ENCODE data around the gene MEPCE.

The MEPCE gene

DNA sequence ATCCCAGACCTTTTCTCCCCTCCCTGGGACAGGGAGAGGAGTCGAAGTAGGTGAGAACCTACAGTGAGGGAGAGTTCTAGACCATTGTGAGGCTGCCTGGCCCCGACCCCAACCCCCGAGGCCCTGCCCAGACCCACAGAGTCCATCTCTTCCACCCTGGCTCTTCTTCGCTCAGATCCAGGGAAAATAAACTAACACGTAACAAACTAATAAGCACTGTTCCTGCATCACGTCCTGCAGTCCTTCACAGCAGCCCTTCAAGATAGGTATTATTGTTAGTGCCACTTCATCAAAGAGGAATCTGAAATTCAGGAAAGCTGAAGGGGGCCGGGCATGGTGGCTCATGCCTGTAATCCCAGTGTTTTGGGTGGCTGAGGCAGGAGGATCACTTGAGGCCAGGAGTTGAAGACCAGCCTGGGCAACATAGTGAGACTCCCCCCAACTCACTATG lies 34.6 kb downstream of the MEPCE start, which contains the start of gene SPACDR:
Gene SPACDR, minus strand, starts transcription at position 51 of the 451 bp plus-strand sequence. CDS start 235 bp downstream, outside the sequence.
- no peak for DNase-seq (ENCODE audit: low read depth)

DNA sequence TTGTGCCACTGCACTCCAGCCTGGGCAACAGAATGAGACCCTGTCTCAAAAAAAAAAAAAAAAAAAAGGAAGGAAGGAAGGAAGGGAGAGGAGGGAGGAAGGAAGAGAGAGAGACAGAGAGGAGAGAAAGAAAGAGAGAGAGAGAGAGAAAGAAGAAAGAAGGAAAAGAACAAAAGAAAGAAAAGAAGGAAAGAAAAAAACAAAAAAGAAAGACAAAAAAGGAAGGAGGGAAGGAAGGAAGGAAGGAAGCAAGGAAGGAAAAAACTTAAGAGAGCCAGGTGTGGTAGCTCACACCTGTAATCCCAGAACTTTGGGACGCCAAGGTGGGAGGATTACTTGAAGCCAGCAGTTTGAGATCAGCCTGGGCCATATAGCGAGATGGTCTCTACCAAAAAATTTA lies 35.2 kb downstream of the MEPCE start:
- DNase-seq (ENCODE audit: low read depth) = no peak

- no peak for DNase-seq (ENCODE audit: low read depth)
Measured at GRCh38 chr7:100465299-100465698, 35.7 kb downstream of the MEPCE start.

GRCh38 chr7:100465702-100466311 lies 36.2 kb downstream of the MEPCE start:
- no peak for DNase-seq (ENCODE audit: low read depth)

GRCh38 chr7:100466653-100467605 lies 37.3 kb downstream of the MEPCE start:
- DNase-seq (ENCODE audit: low read depth) = no peak

DNA sequence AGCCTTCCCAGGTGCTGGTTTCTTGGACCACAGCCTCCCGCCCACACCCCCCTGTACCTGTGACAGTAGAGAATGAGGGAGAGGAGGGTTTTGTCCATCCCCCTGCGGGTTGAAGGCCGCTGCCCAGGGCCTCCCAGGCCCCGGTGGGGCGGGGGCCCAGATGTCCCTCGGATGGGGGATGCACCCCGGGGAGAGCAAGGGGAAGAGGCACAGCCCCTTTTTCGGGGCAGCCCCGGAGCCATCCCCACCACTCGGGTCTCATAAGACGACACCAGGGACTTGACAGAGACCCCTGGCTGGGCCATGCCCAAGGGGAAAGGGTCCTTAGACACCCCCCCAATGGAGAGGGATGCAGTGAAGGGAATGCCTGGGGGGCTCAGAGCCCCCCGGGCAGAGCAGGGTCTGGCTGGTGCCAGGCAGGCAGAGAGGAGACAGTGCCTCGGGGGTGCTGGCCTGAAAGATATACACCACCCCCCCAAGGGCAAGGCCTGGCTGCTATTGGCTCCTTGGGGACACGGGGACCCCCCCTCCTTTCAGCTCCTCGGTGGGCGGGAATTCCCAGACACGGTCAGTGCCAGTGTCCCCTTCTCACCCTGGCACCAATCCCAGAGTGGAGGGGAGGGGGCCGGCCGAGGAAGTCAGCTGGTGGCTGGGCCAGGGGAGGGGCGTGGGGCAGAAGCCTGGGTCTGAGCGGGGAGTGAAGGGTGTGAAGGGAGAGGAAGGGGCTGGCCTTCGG lies 38.2 kb downstream of the MEPCE start:
- no peak for DNase-seq (ENCODE audit: low read depth)

DNA sequence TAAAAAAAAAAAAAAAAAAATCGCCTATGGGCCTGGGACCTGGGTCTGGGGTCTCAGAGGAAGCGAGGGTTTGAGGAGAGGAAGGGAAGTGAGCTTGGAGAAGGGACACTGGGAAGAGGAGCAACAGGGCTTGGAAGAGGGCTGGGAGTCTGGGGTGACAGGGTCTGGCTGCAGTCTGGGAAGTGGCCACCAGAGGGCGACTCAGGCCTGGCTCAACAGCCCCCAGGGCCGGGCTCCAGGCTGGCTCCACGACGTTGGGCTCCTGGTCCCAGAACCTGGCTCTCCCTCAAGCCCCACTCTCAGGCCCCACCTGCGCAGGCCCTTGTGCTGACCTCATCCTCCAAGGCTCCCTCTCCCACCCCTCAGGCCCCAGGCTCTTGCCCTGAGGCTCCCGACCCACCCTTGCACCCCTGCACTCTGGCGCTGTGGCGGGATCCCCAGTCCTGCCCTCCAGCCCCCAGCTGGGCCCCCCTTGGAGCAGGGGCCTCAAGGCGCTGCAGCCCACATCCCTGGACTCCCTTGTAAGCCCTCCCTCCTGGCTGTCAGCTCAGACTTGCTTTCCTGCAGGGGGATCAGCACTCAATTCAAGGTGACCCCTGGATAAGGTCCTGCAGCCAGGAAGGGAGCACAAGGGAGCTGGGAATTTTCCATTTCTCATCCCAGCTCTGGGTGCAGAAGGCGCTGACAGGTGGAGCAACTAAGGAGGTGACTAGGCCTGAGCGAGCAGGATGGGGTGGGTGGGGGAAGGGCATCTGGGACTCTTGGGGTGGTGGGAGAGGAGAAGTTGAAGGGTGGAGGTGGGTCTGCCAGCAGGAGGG lies 39.8 kb downstream of the MEPCE start:
- peak; percentile 63 for DNase-seq (ENCODE audit: low read depth)

DNA sequence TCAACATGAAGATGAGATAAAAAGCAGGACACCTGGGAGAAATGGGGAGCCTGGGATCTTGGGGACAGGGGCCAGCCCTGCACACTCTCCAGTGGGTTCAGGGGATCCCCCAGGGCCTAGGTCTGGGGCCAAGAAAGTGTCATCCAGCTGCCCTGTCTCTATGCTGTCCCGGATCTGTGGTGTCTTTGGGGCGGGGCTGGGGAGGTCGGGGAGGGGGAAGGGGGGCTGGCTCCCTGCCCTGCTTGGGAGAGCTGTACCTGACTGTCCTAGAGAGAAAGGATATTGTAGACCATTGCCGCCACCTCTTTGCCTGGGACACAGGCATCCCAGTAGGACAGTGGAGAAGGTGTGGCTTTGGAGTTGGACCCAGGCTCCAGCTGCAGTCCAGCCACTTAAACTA lies 41.4 kb downstream of the MEPCE start:
- DNase-seq (ENCODE audit: low read depth) = no peak

DNA sequence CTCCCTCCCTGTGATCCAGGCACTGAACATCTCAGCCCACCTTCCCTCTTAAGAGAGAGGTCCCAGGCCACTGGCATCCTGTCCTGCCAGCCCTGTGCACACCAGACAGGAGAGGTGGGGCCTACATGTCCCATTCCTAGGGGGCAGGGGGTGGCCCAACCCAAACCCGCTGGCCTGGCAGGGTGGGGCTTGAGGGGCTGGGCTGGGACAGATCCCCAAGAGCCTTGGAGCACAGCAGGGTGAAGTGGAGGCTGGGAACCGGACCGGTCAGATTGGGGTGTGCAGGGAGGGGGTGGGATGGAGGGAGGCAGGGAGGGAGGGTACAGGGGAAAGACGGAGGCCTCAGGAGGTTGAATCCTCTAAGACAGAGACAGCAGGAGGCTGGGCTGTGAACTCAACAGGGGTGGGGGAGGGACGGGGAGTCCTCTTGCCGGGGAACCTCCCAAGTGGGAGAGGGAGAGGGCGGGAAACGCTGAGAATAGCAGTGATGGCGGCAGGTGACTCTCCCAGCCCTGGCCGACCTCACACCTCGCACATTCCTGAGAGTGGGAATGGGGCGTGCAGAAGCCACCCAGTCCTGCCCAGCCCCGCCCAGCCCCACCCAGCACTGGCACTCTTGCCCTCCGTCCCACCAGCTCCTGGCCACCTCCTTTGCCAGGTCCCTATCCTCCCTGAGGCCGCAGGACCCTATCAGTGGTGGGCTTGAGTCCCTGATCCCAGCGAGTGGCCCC lies 42.7 kb downstream of the MEPCE start:
- DNase-seq (ENCODE audit: low read depth) = no peak

- no peak for DNase-seq (ENCODE audit: low read depth)
Measured at GRCh38 chr7:100472854-100473499, 43.3 kb downstream of the MEPCE start.

- DNase-seq (ENCODE audit: low read depth) = peak; percentile 16
Measured at GRCh38 chr7:100475549-100475948, 45.9 kb downstream of the MEPCE start.

GRCh38 chr7:100476101-100476780 lies 46.6 kb downstream of the MEPCE start:
- DNase-seq (ENCODE audit: low read depth) = no peak

DNA sequence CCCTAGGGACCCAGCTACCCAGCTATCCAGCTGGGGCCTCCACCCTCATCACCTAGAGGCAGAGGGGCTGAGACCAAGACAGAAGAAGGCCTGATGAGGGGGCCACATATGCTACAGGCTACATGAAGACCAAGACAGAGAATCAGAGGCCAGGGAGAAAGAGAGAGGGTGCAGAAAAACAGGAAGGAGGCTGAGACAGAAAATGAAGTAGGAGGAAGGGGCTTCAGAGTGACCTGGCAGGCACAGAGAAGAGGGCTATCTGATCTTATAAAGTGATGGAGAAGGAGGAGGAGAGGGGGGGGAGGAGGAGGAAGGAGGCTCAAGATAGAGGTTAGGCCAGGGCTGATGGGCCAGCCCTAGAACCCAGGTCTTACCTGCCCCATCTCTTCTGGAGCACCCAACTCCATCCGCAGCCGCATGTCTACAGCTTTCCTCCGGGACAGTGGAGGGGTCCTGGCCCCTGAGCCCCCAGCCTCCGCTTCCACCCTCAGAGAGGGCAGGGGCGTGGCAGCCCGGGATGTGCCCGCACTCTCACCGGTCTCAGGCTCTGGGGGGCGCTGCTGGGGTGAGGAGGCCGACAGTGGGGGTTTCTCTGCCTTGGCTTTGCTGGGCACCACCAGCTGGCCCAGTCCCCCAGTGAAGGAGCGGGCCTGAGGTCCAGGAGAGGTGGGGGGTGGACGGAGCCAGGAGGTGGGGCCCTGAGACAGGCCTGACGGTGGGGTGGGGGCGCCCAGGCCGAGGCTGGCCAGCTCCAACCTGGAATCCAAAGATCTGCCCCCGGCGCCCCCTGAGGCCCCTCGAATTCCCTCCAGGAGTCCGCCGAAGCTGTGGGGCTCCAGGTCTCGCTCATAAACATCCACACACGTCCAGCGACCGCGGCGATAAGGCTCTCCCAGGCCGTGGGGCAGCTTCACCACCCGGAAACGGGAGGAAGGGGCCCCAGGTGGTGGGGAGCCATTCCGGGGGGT lies 47.6 kb downstream of the MEPCE start:
- DNase-seq (ENCODE audit: low read depth) = no peak

DNA sequence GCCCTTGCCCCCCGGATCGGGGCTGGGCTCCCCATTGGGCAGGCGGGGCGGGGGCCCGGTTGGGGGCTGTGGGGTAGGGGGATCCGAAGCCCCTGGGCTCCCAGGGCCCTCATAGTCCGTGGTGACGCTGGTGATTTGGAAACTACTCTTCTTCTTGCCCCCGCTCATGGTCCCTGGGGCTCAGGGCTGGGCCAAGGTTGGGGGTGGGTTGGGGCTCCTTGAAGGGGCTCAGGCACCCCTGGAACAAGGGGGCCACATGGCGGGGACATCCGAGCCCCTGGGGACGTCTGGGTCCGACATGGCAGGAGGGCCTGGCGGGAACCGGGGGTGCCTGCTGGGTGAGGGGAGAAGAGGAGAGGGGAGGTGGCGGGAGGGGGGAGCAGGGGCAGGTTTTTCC lies 48.2 kb downstream of the MEPCE start:
- DNase-seq (ENCODE audit: low read depth) = no peak

- DNase-seq (ENCODE audit: low read depth) = peak; percentile 80
Measured at GRCh38 chr7:100478958-100479660, 49.5 kb downstream of the MEPCE start, which contains the start of gene TSC22D4. Gene TSC22D4, minus strand, starts transcription at chr7:100479214. Its CDS starts 1,176 bp downstream, at chr7:100478038.

DNA sequence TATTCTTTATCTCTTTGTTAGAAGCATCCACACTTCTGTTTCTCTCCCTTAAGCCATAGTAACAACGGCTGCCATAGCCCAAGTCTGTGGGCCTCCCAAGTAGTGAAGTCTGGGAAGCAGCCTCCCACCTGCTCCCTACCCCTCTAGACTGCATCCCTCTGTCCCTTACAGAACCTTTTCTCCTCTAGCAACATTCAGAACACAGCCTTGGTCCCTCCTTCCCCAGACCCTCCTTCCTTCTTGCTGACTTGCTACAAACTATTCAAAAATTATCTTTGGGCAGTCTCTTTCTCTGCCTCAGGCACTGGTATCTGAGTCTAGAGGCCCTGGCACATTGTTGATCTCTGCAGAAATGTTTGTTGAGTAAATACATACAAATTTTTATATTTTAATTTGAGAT lies 51.8 kb downstream of the MEPCE start:
- no peak for DNase-seq (ENCODE audit: low read depth)

- DNase-seq (ENCODE audit: low read depth) = no peak
Measured at GRCh38 chr7:100482728-100483089, 53.1 kb downstream of the MEPCE start.

Measured in stimulated activated CD8-positive, alpha-beta memory T cell treated with anti-CD3 and anti-CD28 coated beads, Interleukin-12 subunit alpha, Interleukin-12 subunit beta, amount 100 ng/mL, for 4 hours (primary cell).